Astrocyte (in vitro differentiated cells and primary cell): ENCODE results near the gene IQGAP2. TPM values are rescaled to one million over a fixed set of nuclear protein-coding genes. Genes with fewer than 3 reads are reported as not detected.
A peak's percentile ranks its signal among the peaks of the same experiment; 100 is the strongest.

Source experiments
- DNase-seq: peaks from one replicate; pipeline ENCODE4 v3.0.0-alpha.2; 2010; ENCODE audit warnings: low read depth
- FAIRE-seq: peaks from 2 replicates; lab custom pipeline; 2011; peaks lifted over from hg19 to GRCh38; lab: Jason Lieb, UNC
- H2AFZ ChIP-seq: 2 replicates; pipeline ENCODE4 v1.6.0; 2012; ENCODE audit warnings: low read depth, low read length, inconsistent platforms
- H3K27ac ChIP-seq: 2 replicates; pipeline ENCODE4 v1.5.1; 2011; ENCODE audit warnings: low read depth, low read length, inconsistent platforms
- H3K27me3 ChIP-seq: 2 replicates; pipeline ENCODE4 v1.6.0; 2011; ENCODE audit warnings: low read length, inconsistent platforms; ENCODE audit not compliant: insufficient read depth
- H3K36me3 ChIP-seq: 2 replicates; pipeline ENCODE4 v1.5.1; 2011; ENCODE audit warnings: low read length, inconsistent platforms; ENCODE audit not compliant: insufficient read depth
- H3K4me1 ChIP-seq: 2 replicates; pipeline ENCODE4 v1.5.1; 2011; ENCODE audit warnings: low read length, inconsistent platforms; ENCODE audit not compliant: insufficient read depth
- H3K4me2 ChIP-seq: 2 replicates; pipeline ENCODE4 v1.6.0; 2012; ENCODE audit warnings: low read length, inconsistent platforms
- H3K4me3 ChIP-seq: 2 replicates; pipeline ENCODE4 v1.5.1; 2011; ENCODE audit warnings: low read depth, mild to moderate bottlenecking, low read length, inconsistent platforms; ENCODE audit not compliant: insufficient read depth
- H3K79me2 ChIP-seq: 2 replicates; pipeline ENCODE4 v1.6.0; 2012; ENCODE audit warnings: mild to moderate bottlenecking, low read length, inconsistent platforms; ENCODE audit not compliant: insufficient read depth
- H3K9ac ChIP-seq: 2 replicates; pipeline ENCODE4 v1.6.0; 2012; ENCODE audit warnings: mild to moderate bottlenecking, low read length, inconsistent platforms
- H3K9me3 ChIP-seq: 2 replicates; pipeline ENCODE4 v1.5.1; 2012; ENCODE audit warnings: low read depth, mild to moderate bottlenecking, low read length, inconsistent platforms; ENCODE audit not compliant: insufficient read depth
- H4K20me1 ChIP-seq: 2 replicates; pipeline ENCODE4 v1.6.0; 2012; ENCODE audit warnings: low read length, inconsistent platforms; ENCODE audit not compliant: insufficient read depth
- H3K27ac Mint-ChIP-seq: one replicate; pipeline ENCODE4 v1.8.0; 2021; ENCODE audit warnings: mild to moderate bottlenecking, mixed read lengths; ENCODE audit not compliant: unreplicated experiment
- H3K27me3 Mint-ChIP-seq: one replicate; pipeline ENCODE4 v1.8.0; 2021; ENCODE audit warnings: low read depth, mixed read lengths; ENCODE audit not compliant: unreplicated experiment
- H3K36me3 Mint-ChIP-seq: one replicate; pipeline ENCODE4 v1.8.0; 2021; ENCODE audit warnings: low read depth, mixed read lengths; ENCODE audit not compliant: unreplicated experiment
- H3K4me1 Mint-ChIP-seq: one replicate; pipeline ENCODE4 v1.8.0; 2021; ENCODE audit warnings: low read depth, mixed read lengths; ENCODE audit not compliant: unreplicated experiment
- H3K4me3 Mint-ChIP-seq: one replicate; pipeline ENCODE4 v1.8.0; 2021; ENCODE audit warnings: mild to moderate bottlenecking, moderate library complexity, mixed read lengths; ENCODE audit not compliant: unreplicated experiment
- H3K9me3 Mint-ChIP-seq: one replicate; pipeline ENCODE4 v1.8.0; 2021; ENCODE audit warnings: mild to moderate bottlenecking, mixed read lengths; ENCODE audit not compliant: unreplicated experiment
- CTCF ChIP-seq: IDR thresholded peaks from 2 replicates; pipeline ENCODE4 v1.5.1; 2011; ENCODE audit warnings: low read depth, mild to moderate bottlenecking, inconsistent platforms, low read length, moderate library complexity; ENCODE audit not compliant: insufficient read depth
- EZH2 ChIP-seq: IDR thresholded peaks from 2 replicates; pipeline ENCODE4 v1.6.1; 2012; ENCODE audit warnings: mild to moderate bottlenecking, low read length, inconsistent platforms; ENCODE audit not compliant: insufficient read depth
- total RNA-seq: library from RNA; stranded (reverse); gene quantifications from 2 replicates; pipeline ENCODE4 v1.2.1, GENCODE V29; 2021

IQGAP2 gene
- total RNA-seq, 1 donor from 2014 or later: 2.9 TPM

- Histone ChIP-seq H3K27ac (no peak overlapping the region), H3K79me2 (no peaks in the 10 kb centered on the region), H3K4me2 (no peak overlapping the region), H3K4me3 (no peak overlapping the region), H2AFZ (no peak overlapping the region), H3K27me3 (no peaks in the 10 kb centered on the region), H3K9me3 (no peaks in the 10 kb centered on the region), H3K36me3 (no peaks in the 10 kb centered on the region), H3K4me1 (no peaks in the 10 kb centered on the region), H3K9ac (no peak overlapping the region), H4K20me1 (no peaks in the 10 kb centered on the region)
- no peak for FAIRE-seq
- TF ChIP-seq CTCF (no peak), EZH2 (no peak)
- no peak for DNase-seq
- peaks cover 2% of the 10 kb centered on the region for H3K27me3 Mint-ChIP-seq
- H3K36me3 Mint-ChIP-seq: no peaks in the 10 kb centered on the region
- H3K4me1 Mint-ChIP-seq: no peaks in the 10 kb centered on the region
- H3K9me3 Mint-ChIP-seq: no peaks in the 10 kb centered on the region
- no peak overlapping the region for H3K27ac Mint-ChIP-seq
- no peak overlapping the region for H3K4me3 Mint-ChIP-seq
Observed at GRCh38 chr5:76503929-76504328, 100.8 kb downstream of the IQGAP2 start.

GRCh38 chr5:76504901-76505564 lies 101.9 kb downstream of the IQGAP2 start:
- no peaks in the 10 kb centered on the region for H3K4me1 ChIP-seq
- no peaks in the 10 kb centered on the region for H4K20me1 ChIP-seq
- H3K27ac ChIP-seq: no peak overlapping the region
- no peaks in the 10 kb centered on the region for H3K79me2 ChIP-seq
- FAIRE-seq (no peak), DNase-seq (no peak)
- no peak overlapping the region for H3K27ac Mint-ChIP-seq
- no peaks in the 10 kb centered on the region for H3K9me3 ChIP-seq
- no peak overlapping the region for H3K4me3 Mint-ChIP-seq
- no peaks in the 10 kb centered on the region for H3K9me3 Mint-ChIP-seq
- H3K9ac ChIP-seq: no peak overlapping the region
- H3K4me3 ChIP-seq: no peak overlapping the region
- peaks cover 1% of the 10 kb centered on the region for H3K36me3 Mint-ChIP-seq
- H3K4me1 Mint-ChIP-seq: no peaks in the 10 kb centered on the region
- H2AFZ ChIP-seq: no peak overlapping the region
- no peak for TF ChIP-seq EZH2
- no peak for TF ChIP-seq CTCF
- H3K4me2 ChIP-seq: no peak overlapping the region
- no peaks in the 10 kb centered on the region for H3K36me3 ChIP-seq
- H3K27me3 Mint-ChIP-seq: no peaks in the 10 kb centered on the region
- H3K27me3 ChIP-seq: no peaks in the 10 kb centered on the region

GRCh38 chr5:76513476-76513875 lies 110.4 kb downstream of the IQGAP2 start:
- H3K36me3 ChIP-seq: no peaks in the 10 kb centered on the region
- H3K4me1 ChIP-seq: no peaks in the 10 kb centered on the region
- H3K4me1 Mint-ChIP-seq: peaks cover 9% of the 10 kb centered on the region
- FAIRE-seq (no peak), DNase-seq (no peak)
- no peak overlapping the region for H3K4me3 Mint-ChIP-seq
- no peak overlapping the region for H3K27ac ChIP-seq
- H3K4me3 ChIP-seq: no peak overlapping the region
- no peak overlapping the region for H2AFZ ChIP-seq
- no peaks in the 10 kb centered on the region for H3K9me3 ChIP-seq
- peaks cover 1% of the 10 kb centered on the region for H3K36me3 Mint-ChIP-seq
- no peak overlapping the region for H3K9ac ChIP-seq
- no peaks in the 10 kb centered on the region for H4K20me1 ChIP-seq
- H3K4me2 ChIP-seq: no peak overlapping the region
- H3K27me3 Mint-ChIP-seq: peaks cover 2% of the 10 kb centered on the region
- H3K27me3 ChIP-seq: no peaks in the 10 kb centered on the region
- no peak for TF ChIP-seq EZH2
- no peak for TF ChIP-seq CTCF
- H3K9me3 Mint-ChIP-seq: no peaks in the 10 kb centered on the region
- H3K27ac Mint-ChIP-seq: peak overlapping the region; percentile 77
- H3K79me2 ChIP-seq: no peaks in the 10 kb centered on the region
